ENCODE measurements around the gene CCNB3. TPM values are rescaled to one million over a fixed set of nuclear protein-coding genes. Genes with fewer than 3 reads are reported as not detected.
"Not testable (repeated sequence)": the region's sequence is repeated elsewhere in the genome, so short reads cannot be mapped to it uniquely, and the experiment has no call there.

The CCNB3 gene
- total RNA-seq, 1 experiment from 2014 or later: 1.4 TPM

- in situ Hi-C loops (cut with HindIII; ENCODE audit: low pct_unique_long_range_greater_than_20kb, low sequenced_read_pairs): no loop called here
- DNase-seq (ENCODE audit: low read depth): no peak
These were observed 76.7 kb downstream of the CCNB3 start for GRCh38 chrX:50281253-50281652.

GRCh38 chrX:50327235-50327634, 122.7 kb downstream of the CCNB3 start:
- in situ Hi-C loops (cut with HindIII; ENCODE audit: low pct_unique_long_range_greater_than_20kb, low sequenced_read_pairs): no loop called here
- no peak for DNase-seq (ENCODE audit: low read depth)

GRCh38 chrX:50332668-50333067, 128.1 kb downstream of the CCNB3 start:
- in situ Hi-C loops (cut with HindIII; ENCODE audit: low pct_unique_long_range_greater_than_20kb, low sequenced_read_pairs); DNase-seq (ENCODE audit: low read depth): not testable (repeated sequence)

- no peak for DNase-seq (ENCODE audit: low read depth)
- in situ Hi-C loops (cut with HindIII; ENCODE audit: low pct_unique_long_range_greater_than_20kb, low sequenced_read_pairs): no loop called here
These were observed 128.7 kb downstream of the CCNB3 start for GRCh38 chrX:50333308-50333707.

- in situ Hi-C loops (cut with HindIII; ENCODE audit: low pct_unique_long_range_greater_than_20kb, low sequenced_read_pairs): no loop called here
- no peak for DNase-seq (ENCODE audit: low read depth)
These were observed 139.4 kb downstream of the CCNB3 start for GRCh38 chrX:50343917-50344316.

- in situ Hi-C loops (cut with HindIII; ENCODE audit: low pct_unique_long_range_greater_than_20kb, low sequenced_read_pairs): no loop called here
- DNase-seq (ENCODE audit: low read depth): no peak
These were observed 168.4 kb downstream of the CCNB3 start for GRCh38 chrX:50372966-50373365.

GRCh38 chrX:50375481-50376267, 171.1 kb downstream of the CCNB3 start:
- in situ Hi-C loops (cut with HindIII; ENCODE audit: low pct_unique_long_range_greater_than_20kb, low sequenced_read_pairs): no loop called here

GRCh38 chrX:50381729-50382415, 177.3 kb downstream of the CCNB3 start:
- in situ Hi-C loops (cut with HindIII; ENCODE audit: low pct_unique_long_range_greater_than_20kb, low sequenced_read_pairs): no loop called here
- no peak for DNase-seq (ENCODE audit: low read depth)

More at GRCh38 chrX:50375481-50376267, 171.1 kb downstream of the CCNB3 start:
- DNase-seq (ENCODE audit: low read depth): no peak

- in situ Hi-C loops (cut with HindIII; ENCODE audit: low pct_unique_long_range_greater_than_20kb, low sequenced_read_pairs): no loop called here
- no peak for DNase-seq (ENCODE audit: low read depth)
These were observed 182.0 kb downstream of the CCNB3 start for GRCh38 chrX:50386520-50386919.

GRCh38 chrX:50393902-50394301, 189.3 kb downstream of the CCNB3 start:
- no peak for DNase-seq (ENCODE audit: low read depth)
- in situ Hi-C loops (cut with HindIII; ENCODE audit: low pct_unique_long_range_greater_than_20kb, low sequenced_read_pairs): no loop called here

Other genes starting within 250 kb of the CCNB3 start
- gene AKAP4, start 3.8 kb upstream of the CCNB3 start, total RNA-seq (2014; rRNA removed; shearing (Covaris generic); ENCODE audit: low replicate concordance): not detected in 2 replicates

Data from Caki2 (cell line).